T47D (cell line): ENCODE data around the gene TVP23B.
"Not testable (repeated sequence)": the region's sequence is repeated elsewhere in the genome, so short reads cannot be mapped to it uniquely, and the experiment has no call there.

ENCODE experiments used
- DNase-seq, 2 experiments: peaks; one replicate each; pipeline versions ENCODE4 v3.0.0 to v3.0.0-alpha.2; 2011 to 2012; ENCODE audit warnings: low read depth in 1 of 2, low spot score in 1 of 2
- JUND ChIP-seq: IDR thresholded peaks from 2 replicates; pipeline ENCODE4 v1.6.1; 2012; ENCODE audit warnings: low read depth
- in situ Hi-C: cut with HindIII; loops from 2 replicates; pipeline ENCODE4 v1.10.0; 2016; ENCODE audit warnings: low sequenced_read_pairs, low pct_unique_long_range_greater_than_20kb

The TVP23B gene

GRCh38 chr17:18772471-18772870, 8.5 kb upstream of the TVP23B start:
- no peak for TF ChIP-seq JUND
- in situ Hi-C loops = no loop called here
- no peak for DNase-seq

- in situ Hi-C loops, DNase-seq: not testable (repeated sequence)
Measured at GRCh38 chr17:18781805-18782204, 822 bp downstream of the TVP23B start.

- DNase-seq, in situ Hi-C loops: not testable (repeated sequence)
Measured at GRCh38 chr17:18785933-18786332, 5.0 kb downstream of the TVP23B start.

- DNase-seq, in situ Hi-C loops: not testable (repeated sequence)
Measured at GRCh38 chr17:18786890-18787289, 5.9 kb downstream of the TVP23B start.

GRCh38 chr17:18791402-18791801, 10.4 kb downstream of the TVP23B start:
- in situ Hi-C loops, DNase-seq: not testable (repeated sequence)

- DNase-seq = peak in 1 of 2 experiments; percentile 10
- in situ Hi-C loops = not testable (repeated sequence)
Measured at GRCh38 chr17:18794841-18795240, 13.9 kb downstream of the TVP23B start.

- in situ Hi-C loops = not testable (repeated sequence)
Measured at GRCh38 chr17:18796887-18797286, 15.9 kb downstream of the TVP23B start.

GRCh38 chr17:18803458-18804245, 22.7 kb downstream of the TVP23B start:
- in situ Hi-C loops, DNase-seq: not testable (repeated sequence)

More at GRCh38 chr17:18796887-18797286, 15.9 kb downstream of the TVP23B start:
- not testable (repeated sequence) for DNase-seq

- DNase-seq, in situ Hi-C loops: not testable (repeated sequence)
Measured at GRCh38 chr17:18815924-18816323, 34.9 kb downstream of the TVP23B start.

GRCh38 chr17:18816489-18817371, 35.7 kb downstream of the TVP23B start:
- DNase-seq = peak in 1 of 2 experiments; percentile 79
- in situ Hi-C loops = not testable (repeated sequence)

GRCh38 chr17:18821430-18821829, 40.4 kb downstream of the TVP23B start:
- in situ Hi-C loops = not testable (repeated sequence)

GRCh38 chr17:18827613-18828012, 46.6 kb downstream of the TVP23B start:
- DNase-seq, in situ Hi-C loops: not testable (repeated sequence)

More at GRCh38 chr17:18821430-18821829, 40.4 kb downstream of the TVP23B start:
- not testable (repeated sequence) for DNase-seq

GRCh38 chr17:18848501-18848900, 67.5 kb downstream of the TVP23B start:
- no peak for DNase-seq
- TF ChIP-seq JUND = no peak
- in situ Hi-C loops = no loop called here
